DMS153 treated with DMSO at 0.1 percent for 48 hours (cell line): ENCODE data around the gene PRMT1.
A peak's percentile ranks its signal among the peaks of the same experiment; 100 is the strongest.

Source experiments
- DNase-seq: peaks from one replicate; lab custom pipeline; 2025; ENCODE audit not compliant: unreplicated experiment; lab: John Stamatoyannopoulos, UW

Gene PRMT1

DNA sequence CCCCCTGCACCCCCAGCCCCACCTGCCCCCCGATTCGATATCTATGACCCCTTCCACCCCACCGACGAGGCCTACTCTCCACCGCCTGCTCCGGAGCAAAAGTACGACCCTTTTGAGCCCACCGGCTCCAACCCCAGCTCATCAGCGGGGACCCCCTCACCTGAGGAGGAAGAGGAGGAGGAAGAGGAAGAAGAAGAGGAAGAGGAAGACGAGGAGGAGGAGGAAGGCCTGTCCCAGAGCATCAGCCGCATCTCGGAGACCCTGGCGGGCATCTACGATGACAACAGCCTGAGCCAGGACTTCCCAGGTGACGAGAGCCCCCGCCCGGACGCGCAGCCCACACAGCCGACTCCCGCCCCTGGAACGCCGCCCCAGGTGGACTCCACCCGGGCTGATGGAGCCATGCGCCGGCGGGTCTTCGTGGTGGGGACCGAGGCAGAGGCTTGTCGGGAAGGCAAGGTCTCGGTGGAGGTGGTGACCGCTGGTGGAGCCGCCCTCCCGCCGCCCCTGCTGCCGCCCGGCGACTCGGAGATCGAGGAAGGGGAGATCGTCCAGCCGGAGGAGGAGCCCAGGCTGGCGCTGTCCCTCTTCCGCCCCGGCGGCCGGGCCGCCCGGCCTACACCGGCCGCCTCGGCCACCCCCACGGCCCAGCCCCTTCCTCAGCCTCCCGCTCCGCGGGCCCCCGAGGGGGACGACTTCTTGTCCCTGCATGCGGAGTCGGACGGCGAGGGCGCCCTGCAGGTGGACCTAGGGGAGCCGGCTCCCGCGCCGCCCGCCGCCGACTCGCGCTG, 25.8 kb upstream of the PRMT1 start:
- no peak for DNase-seq

DNA sequence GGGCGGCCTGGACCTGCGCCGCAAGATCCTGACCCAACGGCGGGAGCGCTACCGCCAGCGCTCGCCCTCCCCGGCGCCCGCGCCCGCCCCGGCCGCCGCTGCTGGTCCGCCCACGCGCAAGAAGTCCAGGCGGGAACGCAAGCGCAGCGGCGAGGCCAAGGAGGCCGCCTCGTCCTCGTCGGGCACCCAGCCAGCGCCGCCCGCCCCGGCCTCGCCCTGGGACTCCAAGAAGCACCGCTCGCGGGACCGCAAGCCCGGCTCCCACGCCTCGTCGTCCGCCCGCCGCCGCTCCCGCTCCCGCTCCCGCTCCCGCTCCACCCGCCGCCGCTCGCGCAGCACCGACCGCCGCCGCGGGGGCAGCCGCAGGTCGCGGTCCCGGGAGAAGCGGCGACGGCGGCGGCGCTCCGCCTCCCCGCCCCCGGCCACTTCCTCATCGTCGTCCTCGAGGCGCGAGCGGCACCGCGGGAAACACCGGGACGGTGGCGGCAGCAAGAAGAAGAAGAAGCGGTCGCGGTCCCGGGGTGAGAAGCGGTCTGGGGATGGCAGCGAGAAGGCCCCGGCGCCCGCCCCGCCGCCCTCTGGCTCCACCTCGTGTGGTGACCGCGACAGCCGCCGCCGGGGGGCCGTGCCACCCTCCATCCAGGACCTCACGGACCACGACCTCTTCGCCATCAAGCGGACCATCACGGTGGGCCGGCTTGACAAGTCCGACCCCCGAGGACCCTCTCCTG, 25.1 kb upstream of the PRMT1 start:
- DNase-seq, result no peak

DNA sequence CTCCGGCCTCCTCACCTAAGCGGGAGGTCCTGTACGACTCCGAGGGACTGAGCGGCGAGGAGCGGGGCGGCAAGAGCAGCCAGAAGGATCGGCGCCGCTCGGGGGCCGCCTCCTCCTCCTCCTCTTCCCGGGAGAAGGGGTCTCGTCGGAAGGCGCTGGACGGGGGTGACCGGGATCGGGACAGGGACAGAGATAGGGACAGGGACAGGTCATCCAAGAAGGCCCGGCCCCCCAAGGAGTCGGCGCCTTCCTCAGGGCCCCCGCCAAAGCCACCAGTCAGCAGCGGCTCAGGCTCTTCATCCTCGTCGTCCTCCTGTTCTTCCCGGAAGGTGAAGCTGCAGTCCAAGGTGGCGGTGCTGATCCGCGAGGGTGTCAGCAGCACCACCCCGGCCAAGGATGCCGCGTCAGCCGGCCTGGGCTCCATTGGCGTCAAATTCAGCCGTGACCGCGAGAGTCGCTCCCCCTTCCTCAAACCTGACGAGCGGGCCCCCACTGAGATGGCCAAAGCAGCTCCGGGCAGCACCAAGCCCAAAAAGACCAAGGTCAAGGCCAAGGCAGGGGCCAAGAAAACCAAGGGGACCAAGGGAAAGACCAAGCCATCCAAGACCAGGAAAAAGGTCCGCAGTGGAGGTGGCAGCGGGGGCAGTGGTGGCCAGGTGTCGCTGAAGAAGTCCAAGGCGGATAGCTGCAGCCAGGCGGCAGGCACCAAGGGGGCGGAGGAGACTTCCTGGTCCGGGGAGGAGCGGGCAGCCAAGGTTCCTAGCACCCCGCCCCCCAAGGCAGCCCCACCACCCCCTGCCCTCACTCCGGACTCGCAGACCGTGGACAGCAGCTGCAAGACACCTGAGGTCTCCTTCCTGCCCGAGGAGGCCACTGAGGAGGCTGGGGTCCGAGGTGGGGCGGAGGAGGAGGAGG, 24.3 kb upstream of the PRMT1 start:
- no peak for DNase-seq

DNA sequence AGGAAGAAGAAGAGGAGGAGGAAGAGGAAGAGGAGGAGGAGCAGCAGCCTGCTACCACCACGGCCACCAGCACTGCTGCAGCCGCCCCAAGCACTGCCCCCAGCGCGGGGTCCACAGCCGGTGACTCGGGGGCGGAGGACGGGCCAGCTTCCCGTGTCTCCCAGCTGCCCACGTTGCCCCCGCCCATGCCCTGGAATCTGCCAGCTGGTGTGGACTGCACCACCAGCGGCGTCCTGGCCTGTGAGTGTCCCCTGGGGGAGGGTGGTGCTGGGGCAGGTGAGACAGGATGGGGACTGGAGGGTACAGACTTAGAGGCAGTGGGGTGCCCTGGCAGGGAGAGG, 23.6 kb upstream of the PRMT1 start:
- DNase-seq, result no peak

DNA sequence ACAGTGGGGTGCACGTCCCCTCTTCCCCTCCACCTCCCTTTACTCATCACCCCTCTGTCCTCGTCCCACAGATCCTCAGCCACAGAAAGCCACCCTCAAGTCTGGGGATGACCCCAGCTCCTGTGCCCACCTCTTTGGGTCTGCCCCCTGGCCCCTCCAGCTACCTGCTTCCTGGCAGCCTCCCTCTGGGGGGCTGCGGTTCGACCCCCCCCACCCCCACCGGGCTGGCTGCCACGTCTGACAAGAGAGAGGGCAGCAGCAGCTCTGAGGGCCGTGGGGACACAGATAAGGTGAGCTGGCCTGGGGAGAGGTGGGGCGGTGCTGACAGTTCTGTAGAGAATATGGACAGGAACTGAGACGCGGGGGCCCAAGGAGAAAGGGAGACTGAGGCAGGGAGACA, 22.5 kb upstream of the PRMT1 start:
- DNase-seq, result no peak

DNA sequence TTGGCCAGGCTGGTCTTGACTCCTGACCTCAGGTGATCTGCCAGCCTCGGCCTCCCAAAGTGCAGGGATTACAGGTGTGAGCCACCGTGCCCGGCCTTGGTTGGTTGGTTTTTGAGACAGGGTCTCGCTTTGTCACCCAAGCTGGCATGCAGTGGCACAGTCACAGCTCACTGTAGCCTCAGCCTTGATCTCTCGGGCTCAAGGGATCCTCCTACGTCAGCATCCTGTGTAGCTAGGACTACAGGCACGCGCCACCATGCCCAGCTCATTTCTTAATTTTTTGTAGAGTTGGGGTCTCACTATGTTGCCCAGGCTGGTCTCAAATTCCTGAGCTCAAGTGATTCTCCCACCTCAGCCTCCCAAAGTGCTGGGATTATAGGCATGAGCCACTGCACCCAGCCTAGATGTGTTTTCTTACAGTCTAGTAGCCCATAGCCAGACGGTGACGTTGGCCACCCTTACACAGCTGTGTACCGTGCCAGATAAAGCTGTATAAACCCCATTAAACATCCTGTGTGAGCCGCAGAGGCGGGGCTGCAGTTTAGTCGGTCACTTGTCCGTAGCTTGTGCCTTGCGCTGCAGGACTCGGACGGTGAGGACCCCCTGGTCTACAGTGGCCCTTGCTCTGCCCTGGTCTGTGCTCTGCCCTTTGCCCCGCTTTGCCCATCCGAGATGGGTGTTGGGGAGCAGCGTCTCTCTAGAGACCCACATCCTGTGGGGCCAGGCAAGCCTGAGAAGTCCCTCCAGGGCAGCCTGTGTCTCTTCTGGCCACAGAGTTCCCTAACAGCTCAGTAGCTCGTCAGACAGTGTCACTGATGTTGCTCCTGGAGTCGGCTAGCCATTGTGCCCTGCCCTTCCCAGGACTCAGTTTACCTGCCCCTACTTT, 21.3 kb upstream of the PRMT1 start:
- no peak for DNase-seq

DNA sequence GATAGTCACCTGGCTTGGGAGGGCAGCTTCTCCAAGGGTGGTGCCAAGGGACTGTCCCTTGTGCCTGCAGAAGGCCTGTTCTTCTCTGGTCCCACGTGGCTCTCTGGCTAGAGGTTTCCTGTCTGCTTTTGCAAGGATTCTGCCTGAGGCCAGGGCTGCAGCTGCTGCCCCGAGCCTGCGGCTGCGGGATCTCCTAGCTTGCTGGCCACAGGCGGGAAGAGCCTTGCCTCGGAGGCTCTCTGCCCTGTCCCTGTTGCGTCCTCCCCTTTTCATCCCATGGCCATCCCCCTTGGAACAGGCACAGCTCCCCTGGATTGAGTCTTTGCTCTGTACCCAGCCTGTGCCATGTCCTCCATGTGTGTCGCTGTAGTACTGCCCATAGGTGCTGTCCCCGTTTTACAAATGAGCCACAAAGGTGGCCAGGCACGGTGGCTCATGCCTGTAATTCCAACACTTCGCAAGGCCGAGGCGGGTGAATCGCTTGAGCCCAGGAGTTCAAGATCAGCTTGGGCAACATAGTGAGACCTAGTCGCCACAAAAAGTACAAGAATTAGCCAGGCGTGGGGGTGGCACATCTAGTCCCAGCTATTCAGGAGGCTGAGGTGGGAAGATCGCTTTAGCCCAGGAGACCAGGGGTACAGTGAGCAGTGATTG, 20.5 kb upstream of the PRMT1 start:
- DNase-seq, result no peak

DNA sequence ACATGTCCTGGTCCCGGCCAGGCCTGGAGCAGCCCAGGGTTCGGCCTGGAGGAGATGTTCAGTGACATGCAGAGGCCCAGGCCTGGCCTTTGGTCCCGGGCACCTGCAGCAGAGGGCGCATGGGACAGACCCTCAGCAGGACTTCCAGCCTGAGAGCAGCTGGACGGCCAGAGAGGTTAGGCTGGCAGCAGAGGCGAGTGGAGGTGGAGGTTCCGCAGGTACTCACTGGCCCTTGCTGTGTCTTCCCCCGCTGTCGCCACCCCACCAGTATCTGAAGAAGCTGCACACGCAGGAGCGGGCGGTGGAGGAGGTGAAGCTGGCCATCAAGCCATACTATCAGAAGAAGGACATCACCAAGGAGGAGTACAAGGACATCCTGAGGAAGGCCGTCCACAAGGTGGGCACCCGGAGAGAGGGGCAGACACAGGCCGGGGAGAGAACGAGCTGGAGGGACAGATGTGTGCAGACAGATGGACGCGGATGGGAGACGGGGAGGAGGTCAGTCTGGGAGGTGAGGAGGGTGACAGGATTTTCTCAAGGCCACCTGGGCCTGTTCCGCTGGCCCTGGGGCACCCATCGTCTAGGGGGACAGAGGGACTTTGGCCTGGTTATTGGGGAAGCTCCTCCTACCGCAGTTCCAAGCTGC, 19.5 kb upstream of the PRMT1 start:
- DNase-seq, result no peak

DNA sequence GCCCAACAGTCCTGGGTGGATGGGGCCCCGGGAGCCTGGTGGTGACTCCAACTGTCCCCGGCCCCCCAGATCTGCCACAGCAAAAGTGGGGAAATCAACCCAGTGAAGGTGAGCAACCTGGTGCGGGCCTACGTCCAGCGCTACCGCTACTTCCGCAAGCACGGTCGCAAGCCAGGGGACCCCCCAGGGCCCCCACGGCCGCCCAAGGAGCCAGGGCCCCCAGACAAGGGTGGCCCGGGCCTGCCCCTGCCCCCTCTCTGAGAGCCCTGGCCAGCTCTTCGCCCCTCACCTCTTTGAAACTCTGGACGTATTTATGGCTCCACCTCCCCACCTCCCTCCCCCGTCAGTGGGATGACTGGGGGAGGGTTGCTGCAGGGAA, 18.9 kb upstream of the PRMT1 start:
- DNase-seq, result no peak

DNA sequence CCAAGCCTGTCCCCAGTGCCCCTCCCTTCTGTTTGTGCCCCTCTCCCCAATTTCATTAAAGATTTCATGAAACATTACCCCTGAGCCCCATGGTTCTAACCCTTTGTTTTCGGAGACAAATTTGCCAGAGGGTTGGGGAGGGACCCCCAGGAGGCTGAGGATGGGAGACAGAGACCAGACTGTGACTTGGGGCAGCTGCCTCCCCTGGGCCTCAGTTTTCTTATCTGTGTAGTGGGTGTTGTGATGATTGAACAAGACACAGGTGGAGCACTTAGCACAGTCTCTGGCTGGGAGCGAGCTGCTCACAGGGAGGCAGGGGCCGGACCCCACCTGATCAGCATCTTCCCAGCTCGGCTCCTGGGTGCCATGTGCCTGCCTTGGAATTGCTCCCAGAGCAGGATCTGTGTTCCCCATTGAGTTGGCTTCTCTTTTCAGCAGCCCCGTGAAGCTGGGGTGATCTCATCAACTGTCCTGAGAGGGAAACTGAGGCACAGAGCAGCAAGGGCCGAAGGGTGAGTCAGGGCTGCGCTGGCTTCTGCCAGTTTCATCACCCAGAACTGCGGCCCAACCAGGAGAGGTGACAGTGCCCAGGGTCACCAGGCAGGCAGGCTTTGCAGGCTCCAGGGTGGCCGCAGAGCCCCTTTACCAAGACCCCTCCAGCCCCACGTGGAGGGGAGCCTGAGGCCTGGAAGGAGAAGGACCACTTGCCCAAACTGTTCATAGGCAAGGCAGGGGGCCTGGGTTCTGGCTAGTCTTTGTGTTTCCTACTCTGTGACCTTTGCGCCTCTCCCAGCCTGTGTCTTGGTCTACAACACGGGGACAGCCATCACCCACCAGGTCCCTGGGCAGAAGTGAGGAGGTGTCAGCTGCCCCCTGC, 18.3 kb upstream of the PRMT1 start:
- no peak for DNase-seq

DNA sequence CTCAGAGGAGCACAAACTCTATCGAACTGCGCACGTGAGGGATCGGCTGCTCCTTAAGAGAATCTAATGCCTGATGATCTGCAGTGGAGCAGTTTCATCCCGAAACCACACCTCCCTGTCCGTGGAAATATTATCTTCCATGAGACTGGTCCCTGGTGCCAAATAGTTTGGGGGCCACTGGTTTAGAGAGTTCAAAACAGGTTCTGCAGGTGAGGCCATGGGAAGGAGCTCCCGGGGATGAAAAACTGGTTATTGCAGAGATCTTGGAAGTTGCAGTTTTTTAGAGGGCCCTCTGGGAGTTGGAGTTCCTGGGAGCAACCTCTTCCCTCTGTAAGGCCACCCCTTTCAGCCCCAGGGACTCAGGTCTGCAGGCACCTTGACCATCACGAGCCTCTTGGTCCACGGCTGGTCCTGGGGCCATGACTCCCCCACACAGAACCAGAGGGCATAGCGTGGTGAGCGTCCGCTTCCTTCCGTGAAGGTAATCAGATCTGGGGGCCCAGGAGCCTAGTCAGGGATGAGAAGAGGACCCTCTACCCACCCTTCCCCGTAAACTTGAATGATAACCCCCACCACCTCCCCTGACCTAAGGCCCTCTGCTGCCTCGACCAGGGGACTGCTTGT, 16.6 kb upstream of the PRMT1 start:
- DNase-seq, result no peak

DNA sequence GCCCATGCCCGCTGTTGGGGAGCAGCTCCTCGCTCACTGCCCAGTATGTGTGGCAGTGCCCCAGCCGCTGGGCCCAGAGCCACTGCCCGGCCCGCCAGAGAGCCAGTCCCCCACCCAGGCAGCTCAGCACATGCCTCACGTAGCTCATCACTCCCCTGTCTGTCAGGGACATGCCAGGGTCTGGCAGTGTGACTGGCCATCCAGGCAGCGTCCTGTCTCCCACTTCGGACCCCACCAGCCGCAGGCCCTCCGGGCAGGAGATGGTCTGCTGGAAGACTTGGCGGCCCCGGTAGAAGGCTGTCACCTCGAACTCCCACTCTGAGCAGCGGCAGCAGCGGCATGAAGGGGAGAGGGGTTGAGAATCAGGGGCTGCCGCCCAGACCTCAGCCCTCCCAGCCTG, 15.1 kb upstream of the PRMT1 start:
- DNase-seq, result no peak

DNA sequence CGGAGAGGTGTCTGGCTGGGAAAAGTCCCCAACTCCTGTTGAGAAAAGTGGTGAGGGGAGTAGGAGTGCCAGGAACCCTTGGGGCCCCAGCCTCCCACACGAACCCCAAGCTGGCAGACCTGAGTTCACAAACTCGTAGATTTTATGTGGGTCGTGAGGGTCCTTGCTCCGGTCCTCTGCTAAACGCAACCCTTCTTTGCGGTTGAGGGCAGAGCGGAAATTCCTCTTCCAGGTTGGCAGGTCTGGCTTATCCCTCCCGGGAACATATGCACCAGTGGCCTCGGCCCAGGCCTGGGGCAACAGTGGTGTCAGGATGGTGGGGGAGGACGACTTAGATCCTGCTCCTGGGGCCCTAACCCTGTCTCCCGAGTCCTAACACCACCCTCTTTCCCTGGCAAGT, 13.8 kb upstream of the PRMT1 start:
- DNase-seq, result no peak

DNA sequence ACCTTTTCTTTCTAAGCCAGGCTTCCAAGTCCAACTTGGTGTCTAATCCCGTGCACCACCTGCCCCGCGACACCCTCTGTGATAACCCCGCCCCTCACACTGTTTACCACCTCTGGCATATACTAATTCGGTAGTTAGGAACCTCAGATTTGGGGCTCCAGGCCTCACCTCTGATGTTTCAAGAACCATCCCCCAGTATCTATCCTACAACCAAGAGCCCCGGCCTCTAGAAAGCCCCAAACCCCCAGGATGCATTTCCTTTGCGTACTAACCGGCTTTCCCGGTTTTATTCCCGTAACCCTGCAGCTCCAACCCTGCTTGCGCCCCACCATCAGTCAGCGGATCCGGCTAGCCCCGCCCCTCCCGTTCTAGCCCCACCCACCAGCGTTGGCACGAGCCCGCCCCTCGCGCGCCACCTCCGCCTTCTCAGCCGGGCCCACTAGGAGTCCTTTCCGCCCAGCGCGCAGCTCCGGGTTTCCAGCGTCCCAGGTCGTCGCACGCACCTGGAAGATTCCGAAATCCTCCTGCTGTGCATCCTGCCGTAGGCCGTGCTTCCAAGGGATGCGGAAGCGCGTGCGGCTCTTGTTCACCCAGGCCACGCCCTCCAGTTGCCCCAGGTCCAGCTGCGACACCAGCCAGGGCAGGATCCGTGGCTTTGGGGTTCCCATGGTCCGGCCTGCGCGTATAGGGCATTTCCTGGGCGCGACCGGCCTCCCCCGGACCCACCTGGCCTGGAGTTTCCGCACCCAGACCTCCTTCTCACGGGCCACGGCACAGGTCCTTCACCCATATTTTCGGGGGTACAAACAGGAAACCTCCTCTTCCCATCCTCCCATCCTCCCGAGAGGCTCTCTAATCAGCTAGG, 12.7 kb upstream of the PRMT1 start:
- DNase-seq, result peak; percentile 75

DNA sequence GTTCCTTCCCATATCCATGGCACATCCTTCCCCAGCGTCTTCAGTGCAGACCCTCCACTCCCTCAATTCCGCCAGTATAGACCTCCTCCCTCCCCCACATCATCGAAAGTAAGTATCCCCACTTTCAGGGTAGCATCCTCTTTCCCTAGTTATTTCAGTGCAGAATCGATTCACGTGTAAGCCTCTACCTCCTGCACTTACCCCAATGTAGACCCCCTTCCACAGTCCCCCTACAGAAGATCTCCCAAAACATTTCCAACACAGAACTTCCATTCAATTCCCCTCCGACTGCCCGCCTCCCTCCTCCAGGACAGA, 12.1 kb upstream of the PRMT1 start:
- DNase-seq, result no peak

DNA sequence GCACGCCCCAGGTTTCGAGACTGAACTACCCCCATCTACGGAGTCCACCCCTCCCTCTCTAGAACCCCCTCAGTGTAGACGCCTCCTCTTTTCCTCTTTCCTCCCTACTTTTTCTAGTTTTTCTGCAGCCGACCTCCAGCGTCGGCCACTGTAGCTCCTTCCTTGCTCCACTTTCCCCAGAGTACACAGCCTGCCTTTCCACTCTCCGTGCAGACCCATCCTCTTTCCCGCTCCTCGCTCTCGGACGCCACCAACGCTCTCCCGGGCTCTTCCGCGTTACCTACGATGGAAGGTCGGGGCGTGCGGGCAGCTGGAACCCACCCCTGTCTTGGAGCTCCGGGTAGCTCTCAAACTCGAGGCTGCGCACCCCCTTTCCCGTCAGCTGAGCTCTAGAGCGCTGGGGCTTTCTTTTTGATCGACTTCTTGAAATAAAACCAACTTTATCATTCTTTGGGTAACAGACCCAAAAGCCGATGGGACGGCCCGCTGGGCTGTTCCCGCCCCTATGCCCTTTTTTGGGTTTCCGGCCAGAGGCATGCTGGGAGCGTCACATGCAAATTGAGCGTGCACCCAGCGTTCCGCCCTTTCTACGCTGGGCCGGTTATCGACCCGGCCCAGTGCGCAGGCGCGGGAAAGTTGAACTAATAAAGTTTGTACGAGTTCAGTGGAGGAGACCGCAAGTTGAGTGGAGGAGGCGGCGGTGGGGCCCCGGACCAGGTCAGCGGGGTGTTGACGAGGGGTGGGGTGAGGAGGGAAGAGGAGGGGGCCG, 11.5 kb upstream of the PRMT1 start, which contains the start of the genes BCL2L12 and IRF3:
TSS of gene BCL2L12 (plus strand) at position 583 of the 769 bp plus-strand sequence. CDS start 760 bp downstream, outside the sequence.
TSS of gene IRF3 (minus strand) at position 507 of the 769 bp plus-strand sequence. CDS start 1,019 bp downstream, outside the sequence.
- peak; percentile 87 for DNase-seq

DNA sequence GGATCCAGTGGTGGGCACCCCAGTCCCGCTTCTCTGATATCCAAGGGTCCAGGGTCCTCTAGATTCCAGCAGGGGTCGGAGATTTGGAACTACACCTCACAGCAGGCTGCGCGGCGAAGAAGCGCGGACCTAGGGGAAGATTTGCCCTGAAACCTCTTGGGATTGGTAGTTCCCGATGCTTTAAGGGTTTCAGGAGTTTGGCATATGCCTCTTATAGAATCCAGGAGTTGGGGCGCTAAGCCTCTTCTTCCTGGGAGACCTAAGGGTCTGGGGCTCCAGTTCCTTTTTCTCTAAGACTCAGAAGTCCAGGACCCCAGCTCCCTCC, 11.0 kb upstream of the PRMT1 start:
- DNase-seq, result no peak
